GM06990 (cell line): ENCODE measurements around the gene ADARB2.

Source experiments
- DNase-seq: peaks from one replicate; pipeline ENCODE4 v3.0.0-alpha.2; 2011; ENCODE audit not compliant: insufficient read length; ENCODE audit errors: extremely low read depth
- H3K27me3 ChIP-seq: replicated peaks from 2 replicates; pipeline ENCODE4 v1.6.0; 2011; ENCODE audit warnings: low read length; ENCODE audit not compliant: control insufficient read depth, insufficient read depth
- H3K36me3 ChIP-seq: 2 replicates; pipeline ENCODE4 v1.5.1; 2011; ENCODE audit warnings: low read length; ENCODE audit not compliant: control insufficient read depth, insufficient read depth
- H3K4me3 ChIP-seq: replicated peaks from 2 replicates; pipeline ENCODE4 v1.5.1; 2011; ENCODE audit warnings: low read depth, mild to moderate bottlenecking, control low read depth, low read length
- CTCF ChIP-seq: IDR thresholded peaks from 2 replicates; pipeline ENCODE4 v1.5.1; 2011; ENCODE audit warnings: low read length, control low read depth, mild to moderate bottlenecking, inconsistent platforms; ENCODE audit not compliant: insufficient read depth, poor library complexity, severe bottlenecking

Gene ADARB2

GRCh38 chr10:1241322-1241890, 495.9 kb downstream of the ADARB2 start:
- no peak for DNase-seq
- Histone ChIP-seq H3K4me3 (no peak overlapping the region), H3K36me3 (no peaks in the 10 kb centered on the region), H3K27me3 (no peaks in the 10 kb centered on the region)
- TF ChIP-seq CTCF, result no peak

GRCh38 chr10:1240341-1240775, 497.0 kb downstream of the ADARB2 start:
- no peak for DNase-seq
- no peak overlapping the region for H3K4me3 ChIP-seq
- no peak for TF ChIP-seq CTCF
- H3K27me3 ChIP-seq, result no peaks in the 10 kb centered on the region
- H3K36me3 ChIP-seq, result no peaks in the 10 kb centered on the region

- no peak for DNase-seq
- TF ChIP-seq CTCF, result no peak
- H3K27me3 ChIP-seq, result no peaks in the 10 kb centered on the region
- no peak overlapping the region for H3K4me3 ChIP-seq
- H3K36me3 ChIP-seq, result no peaks in the 10 kb centered on the region
Observed at GRCh38 chr10:1233031-1233430, 504.3 kb downstream of the ADARB2 start.

- H3K4me3 ChIP-seq, result no peak overlapping the region
- DNase-seq, result no peak
- no peaks in the 10 kb centered on the region for H3K36me3 ChIP-seq
- no peaks in the 10 kb centered on the region for H3K27me3 ChIP-seq
- TF ChIP-seq CTCF, result no peak
Observed at GRCh38 chr10:1232164-1232911, 505.0 kb downstream of the ADARB2 start.

- H3K27me3 ChIP-seq, result no peaks in the 10 kb centered on the region
- no peak for DNase-seq
- no peaks in the 10 kb centered on the region for H3K36me3 ChIP-seq
- TF ChIP-seq CTCF, result no peak
- H3K4me3 ChIP-seq, result no peak overlapping the region
Observed at GRCh38 chr10:1230592-1231275, 506.6 kb downstream of the ADARB2 start.
